IPS DF 6.9 (cell line): ENCODE results near the gene CACUL1.
"Not testable (repeated sequence)": the region's sequence is repeated elsewhere in the genome, so short reads cannot be mapped to it uniquely, and the experiment has no call there.

Experiments used
- DNase-seq: peaks from one replicate; pipeline ENCODE4 v3.0.0-alpha.2; 2013; ENCODE audit warnings: low read depth, low spot score
- H3K27ac ChIP-seq: one replicate; pipeline ENCODE4 v1.5.1; 2013; ENCODE audit warnings: low read length, control low read depth
- H3K27me3 ChIP-seq: 2 replicates; pipeline ENCODE4 v1.6.1; 2013; ENCODE audit warnings: mild to moderate bottlenecking, low read length; ENCODE audit not compliant: control insufficient read depth, insufficient read depth
- H3K36me3 ChIP-seq: 2 replicates; pipeline ENCODE4 v1.6.1; 2013; ENCODE audit warnings: low read length; ENCODE audit not compliant: control insufficient read depth, insufficient read depth
- H3K4me1 ChIP-seq: 2 replicates; pipeline ENCODE4 v1.6.1; 2013; ENCODE audit warnings: low read length; ENCODE audit not compliant: control insufficient read depth, insufficient read depth
- H3K4me3 ChIP-seq: 2 replicates; pipeline ENCODE4 v1.5.1; 2013; ENCODE audit warnings: mild to moderate bottlenecking, low read length
- H3K9me3 ChIP-seq: 2 replicates; pipeline ENCODE4 v1.6.1; 2013; ENCODE audit warnings: low read length, inconsistent platforms; ENCODE audit not compliant: control insufficient read depth, insufficient read depth
- WGBS: extraction: QIAGEN DNeasy Blood & Tissue Kit; methylation state at CpG from one replicate; pipeline ENCODE4 v1.1.7; 2013; ENCODE audit warnings: mixed read lengths, missing lambda C conversion rate; ENCODE audit not compliant: insufficient read length, insufficient coverage; 5-methylcytosine and 5-hydroxymethylcytosine counted together

CACUL1 gene

GRCh38 chr10:118754556-118755423 lies at the start of gene CACUL1:
Gene CACUL1, minus strand, starts transcription at chr10:118754970. Its CDS starts 208 bp downstream, at chr10:118754762.
- Histone ChIP-seq H3K4me1 (no peaks in the 10 kb centered on the region), H3K9me3 (no peaks in the 10 kb centered on the region), H3K27ac (no peak within 1 kb of the TSS), H3K4me3 (peak within 1 kb of the TSS; percentile 73), H3K36me3 (no peaks in the 10 kb centered on the region), H3K27me3 (no peaks in the 10 kb centered on the region)
- peak; percentile 98 for DNase-seq
- no CpG with 5 or more reads among the region's 87 CpGs for WGBS

- Histone ChIP-seq H3K4me1 (no peaks in the 10 kb centered on the region; the same call in 1 of the 2 replicates), H3K4me3 (no peak overlapping the region), H3K36me3 (no peaks in the 10 kb centered on the region), H3K9me3 (no peaks in the 10 kb centered on the region), H3K27me3 (no peaks in the 10 kb centered on the region), H3K27ac (no peak overlapping the region)
- no peak for DNase-seq
- no CpG with 5 or more reads among the region's 3 CpGs for WGBS
Measured at GRCh38 chr10:118804262-118804773, 49.5 kb upstream of the CACUL1 start.

GRCh38 chr10:118802126-118802793 lies 47.5 kb upstream of the CACUL1 start:
- DNase-seq, result no peak
- H3K9me3 ChIP-seq, result no peaks in the 10 kb centered on the region

GRCh38 chr10:118800920-118801319 lies 46.1 kb upstream of the CACUL1 start:
- no peaks in the 10 kb centered on the region for H3K36me3 ChIP-seq
- no peak overlapping the region for H3K27ac ChIP-seq
- H3K27me3 ChIP-seq, result no peaks in the 10 kb centered on the region
- no peaks in the 10 kb centered on the region for H3K4me1 ChIP-seq
- no peak for DNase-seq
- no CpG with 5 or more reads among the region's 4 CpGs for WGBS
- no peaks in the 10 kb centered on the region for H3K9me3 ChIP-seq
- no peak overlapping the region for H3K4me3 ChIP-seq

More at GRCh38 chr10:118802126-118802793, 47.5 kb upstream of the CACUL1 start:
- Histone ChIP-seq H3K27ac (no peak overlapping the region), H3K4me1 (no peaks in the 10 kb centered on the region), H3K36me3 (no peaks in the 10 kb centered on the region), H3K27me3 (no peaks in the 10 kb centered on the region), H3K4me3 (no peak overlapping the region)
- WGBS, result no CpG with 5 or more reads among the region's 14 CpGs

GRCh38 chr10:118799777-118800176 lies 45.0 kb upstream of the CACUL1 start:
- DNase-seq, result no peak
- Histone ChIP-seq H3K27me3 (no peaks in the 10 kb centered on the region), H3K27ac (no peak overlapping the region), H3K9me3 (no peaks in the 10 kb centered on the region), H3K4me3 (no peak overlapping the region), H3K36me3 (no peaks in the 10 kb centered on the region), H3K4me1 (no peaks in the 10 kb centered on the region)
- no CpG with 5 or more reads among the region's 3 CpGs for WGBS

GRCh38 chr10:118798231-118798662 lies 43.5 kb upstream of the CACUL1 start:
- no peaks in the 10 kb centered on the region for H3K9me3 ChIP-seq
- no peaks in the 10 kb centered on the region for H3K4me1 ChIP-seq
- H3K36me3 ChIP-seq, result no peaks in the 10 kb centered on the region
- WGBS, result no CpG with 5 or more reads among the region's 3 CpGs
- H3K4me3 ChIP-seq, result no peak overlapping the region
- no peaks in the 10 kb centered on the region for H3K27me3 ChIP-seq
- H3K27ac ChIP-seq, result no peak overlapping the region
- DNase-seq, result no peak

GRCh38 chr10:118794971-118795370 lies 40.2 kb upstream of the CACUL1 start:
- not testable (repeated sequence) for H3K4me1 ChIP-seq, H3K27me3 ChIP-seq, DNase-seq, H3K9me3 ChIP-seq, H3K27ac ChIP-seq, H3K36me3 ChIP-seq, H3K4me3 ChIP-seq
- whole genome bisulfite sequencing, result no CpG with 5 or more reads among the region's 7 CpGs

- no CpG with 5 or more reads among the region's 6 CpGs for WGBS
- no peak for DNase-seq
- H3K36me3 ChIP-seq, result no peaks in the 10 kb centered on the region
- no peak overlapping the region for H3K27ac ChIP-seq
- no peaks in the 10 kb centered on the region for H3K4me1 ChIP-seq
- H3K4me3 ChIP-seq, result no peak overlapping the region
- no peaks in the 10 kb centered on the region for H3K27me3 ChIP-seq
- no peaks in the 10 kb centered on the region for H3K9me3 ChIP-seq
Measured at GRCh38 chr10:118793545-118793944, 38.8 kb upstream of the CACUL1 start.

GRCh38 chr10:118792526-118792925 lies 37.8 kb upstream of the CACUL1 start:
- no peak overlapping the region for H3K27ac ChIP-seq
- H3K36me3 ChIP-seq, result no peaks in the 10 kb centered on the region
- H3K27me3 ChIP-seq, result no peaks in the 10 kb centered on the region
- DNase-seq, result no peak
- no peak overlapping the region for H3K4me3 ChIP-seq
- H3K4me1 ChIP-seq, result no peaks in the 10 kb centered on the region
- no CpG with 5 or more reads among the region's 1 CpG for WGBS
- H3K9me3 ChIP-seq, result no peaks in the 10 kb centered on the region

- no CpG with 5 or more reads among the region's 7 CpGs for WGBS
- no peaks in the 10 kb centered on the region for H3K27me3 ChIP-seq
- H3K4me3 ChIP-seq, result no peak overlapping the region
- H3K27ac ChIP-seq, result no peak overlapping the region
- no peaks in the 10 kb centered on the region for H3K9me3 ChIP-seq
- no peaks in the 10 kb centered on the region for H3K36me3 ChIP-seq
- no peak for DNase-seq
- no peaks in the 10 kb centered on the region for H3K4me1 ChIP-seq
Measured at GRCh38 chr10:118790058-118790457, 35.3 kb upstream of the CACUL1 start.
